ENCODE measurements around the gene ANKRD13D.

The ANKRD13D gene

GRCh38 chr11:67281552-67282150, 7.5 kb upstream of the ANKRD13D start:
- no peak for DNase-seq (ENCODE audit: extremely low read depth, low read depth)
- TF ChIP-seq, protein P1, sequence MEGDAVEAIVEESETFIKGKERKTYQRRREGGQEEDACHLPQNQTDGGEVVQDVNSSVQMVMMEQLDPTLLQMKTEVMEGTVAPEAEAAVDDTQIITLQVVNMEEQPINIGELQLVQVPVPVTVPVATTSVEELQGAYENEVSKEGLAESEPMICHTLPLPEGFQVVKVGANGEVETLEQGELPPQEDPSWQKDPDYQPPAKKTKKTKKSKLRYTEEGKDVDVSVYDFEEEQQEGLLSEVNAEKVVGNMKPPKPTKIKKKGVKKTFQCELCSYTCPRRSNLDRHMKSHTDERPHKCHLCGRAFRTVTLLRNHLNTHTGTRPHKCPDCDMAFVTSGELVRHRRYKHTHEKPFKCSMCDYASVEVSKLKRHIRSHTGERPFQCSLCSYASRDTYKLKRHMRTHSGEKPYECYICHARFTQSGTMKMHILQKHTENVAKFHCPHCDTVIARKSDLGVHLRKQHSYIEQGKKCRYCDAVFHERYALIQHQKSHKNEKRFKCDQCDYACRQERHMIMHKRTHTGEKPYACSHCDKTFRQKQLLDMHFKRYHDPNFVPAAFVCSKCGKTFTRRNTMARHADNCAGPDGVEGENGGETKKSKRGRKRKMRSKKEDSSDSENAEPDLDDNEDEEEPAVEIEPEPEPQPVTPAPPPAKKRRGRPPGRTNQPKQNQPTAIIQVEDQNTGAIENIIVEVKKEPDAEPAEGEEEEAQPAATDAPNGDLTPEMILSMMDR (IDR thresholded peaks at IDR 0.05; ENCODE audit: low read depth, low read length) = no peak

DNA sequence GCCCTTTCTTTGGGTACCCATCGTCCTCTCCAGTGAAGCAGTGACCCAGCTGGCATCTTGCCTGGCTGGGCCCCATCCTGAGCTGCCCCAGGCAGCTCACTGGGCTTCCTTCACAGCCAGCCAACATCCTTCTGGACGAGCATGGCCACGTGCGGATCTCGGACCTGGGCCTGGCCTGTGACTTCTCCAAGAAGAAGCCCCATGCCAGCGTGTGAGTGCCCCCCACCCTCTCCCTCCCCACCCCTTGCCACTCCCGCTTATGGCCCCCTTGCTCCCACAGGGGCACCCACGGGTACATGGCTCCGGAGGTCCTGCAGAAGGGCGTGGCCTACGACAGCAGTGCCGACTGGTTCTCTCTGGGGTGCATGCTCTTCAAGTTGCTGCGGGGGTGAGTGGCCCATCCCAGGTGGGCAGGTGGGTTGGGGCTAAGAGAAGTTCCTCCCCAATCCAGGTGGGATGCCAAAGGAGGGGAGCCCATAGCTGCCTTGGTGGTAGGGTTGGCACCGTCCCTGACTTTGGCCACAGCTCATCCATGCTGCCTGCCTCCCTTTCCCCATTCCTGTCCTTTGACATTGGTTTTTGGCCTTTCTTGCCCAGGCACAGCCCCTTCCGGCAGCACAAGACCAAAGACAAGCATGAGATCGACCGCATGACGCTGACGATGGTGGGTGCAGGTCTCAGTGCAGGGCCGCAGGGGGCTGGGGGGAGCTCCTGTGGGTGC, 6.8 kb upstream of the ANKRD13D start:
- TF ChIP-seq, protein P1 (IDR thresholded peaks at IDR 0.05; ENCODE audit: low read depth, low read length) = no peak

DNA sequence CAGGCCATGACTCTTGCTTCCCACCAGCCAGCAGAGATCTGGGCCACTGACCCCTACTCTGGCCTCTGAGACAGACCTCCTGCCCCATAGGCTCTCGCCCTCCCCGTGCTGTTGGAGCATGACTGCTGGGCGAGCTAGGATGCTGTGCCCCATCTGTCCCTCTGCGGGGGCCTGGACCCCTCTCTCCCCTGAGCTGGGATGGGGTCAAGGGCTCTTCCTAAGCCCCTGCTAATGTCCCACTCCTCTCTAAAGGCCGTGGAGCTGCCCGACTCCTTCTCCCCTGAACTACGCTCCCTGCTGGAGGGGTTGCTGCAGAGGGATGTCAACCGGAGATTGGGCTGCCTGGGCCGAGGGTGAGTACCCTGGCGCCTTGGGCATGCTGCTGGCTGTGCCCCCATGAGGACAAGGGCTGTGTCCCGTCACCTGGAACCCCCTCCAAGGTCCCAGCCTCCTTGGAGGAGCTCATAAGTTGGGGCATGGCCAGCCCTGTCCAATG, 6.2 kb upstream of the ANKRD13D start:
- DNase-seq (ENCODE audit: extremely low read depth, low read depth) = no peak
- TF ChIP-seq, protein P1 (IDR thresholded peaks at IDR 0.05; ENCODE audit: low read depth, low read length) = no peak

More for the DNA sequence above, 6.8 kb upstream of the ANKRD13D start:
- DNase-seq (ENCODE audit: extremely low read depth, low read depth) = no peak

GRCh38 chr11:67283481-67283963, 5.6 kb upstream of the ANKRD13D start:
- TF ChIP-seq, protein P1 (IDR thresholded peaks at IDR 0.05; ENCODE audit: low read depth, low read length) = no peak
- DNase-seq (ENCODE audit: extremely low read depth, low read depth) = no peak

DNA sequence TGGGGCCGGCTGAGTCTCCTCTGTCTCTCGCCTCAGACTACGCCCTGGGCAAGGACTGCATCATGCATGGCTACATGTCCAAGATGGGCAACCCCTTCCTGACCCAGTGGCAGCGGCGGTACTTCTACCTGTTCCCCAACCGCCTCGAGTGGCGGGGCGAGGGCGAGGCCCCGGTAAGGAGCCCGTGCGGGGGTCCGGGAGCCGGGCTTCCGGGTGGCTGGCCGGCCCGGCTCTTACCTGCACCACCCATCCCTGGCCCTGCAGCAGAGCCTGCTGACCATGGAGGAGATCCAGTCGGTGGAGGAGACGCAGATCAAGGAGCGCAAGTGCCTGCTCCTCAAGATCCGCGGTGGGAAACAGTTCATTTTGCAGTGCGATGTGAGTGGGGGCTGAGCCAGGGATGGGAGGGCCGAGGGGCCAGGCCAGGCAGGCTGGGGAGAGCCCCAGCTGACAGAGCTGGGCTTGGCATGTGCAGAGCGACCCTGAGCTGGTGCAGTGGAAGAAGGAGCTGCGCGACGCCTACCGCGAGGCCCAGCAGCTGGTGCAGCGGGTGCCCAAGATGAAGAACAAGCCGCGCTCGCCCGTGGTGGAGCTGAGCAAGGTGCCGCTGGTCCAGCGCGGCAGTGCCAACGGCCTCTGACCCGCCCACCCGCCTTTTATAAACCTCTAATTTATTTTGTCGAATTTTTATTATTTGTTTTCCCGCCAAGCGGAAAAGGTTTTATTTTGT, 4.1 kb upstream of the ANKRD13D start:
- TF ChIP-seq, protein P1 (IDR thresholded peaks at IDR 0.05; ENCODE audit: low read depth, low read length) = no peak
- no peak for DNase-seq (ENCODE audit: extremely low read depth, low read depth)

- TF ChIP-seq, protein P1 (IDR thresholded peaks at IDR 0.05; ENCODE audit: low read depth, low read length) = no peak
- DNase-seq (ENCODE audit: extremely low read depth, low read depth) = no peak
These were observed 3.3 kb upstream of the ANKRD13D start for GRCh38 chr11:67285541-67286498.

Measured in AG09319 (cell line).